ENCODE data around the gene GK. TPM values are rescaled to one million over a fixed set of nuclear protein-coding genes. Genes with fewer than 3 reads are reported as not detected.
A peak's percentile ranks its signal among the peaks of the same experiment; 100 is the strongest.

The GK gene
- total RNA-seq, 1 donor from 2014 or later, result 12.3 TPM

DNA sequence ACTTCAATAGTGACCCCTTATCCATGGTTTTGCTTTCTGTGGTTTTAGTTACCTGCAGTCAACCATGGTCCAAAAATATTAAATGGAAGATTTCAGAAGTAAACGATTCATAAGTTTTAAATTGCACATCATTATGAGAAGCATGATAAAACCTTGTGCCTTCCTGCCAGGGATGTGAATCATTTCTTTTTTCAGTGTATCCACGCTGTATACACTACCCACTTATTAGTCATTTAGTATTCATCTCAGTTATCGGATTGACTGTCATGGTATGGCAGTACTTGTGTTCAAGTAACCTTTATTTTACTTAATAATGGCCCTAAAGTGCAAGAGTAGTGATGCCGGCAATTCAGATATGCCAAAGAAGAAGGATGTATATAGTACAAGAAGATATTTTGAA lies 38.0 kb upstream of the GK start:
- Histone ChIP-seq H3K27ac (replicated peaks) (no peak overlapping the region), H3K27me3 (ENCODE audit: low read depth) (no peaks in the 10 kb centered on the region), H3K36me3 (no peaks in the 10 kb centered on the region), H3K9me3 (replicated peaks) (peaks cover 4% of the 10 kb centered on the region), H3K4me1 (no peaks in the 10 kb centered on the region), H3K4me3 (no peak overlapping the region)
- intact Hi-C loops (cut with micrococcal nuclease), result no loop called here
- TF ChIP-seq CTCF (IDR thresholded peaks at IDR 0.05; ENCODE audit: borderline replicate concordance), result no peak
- no peak for DNase-seq

DNA sequence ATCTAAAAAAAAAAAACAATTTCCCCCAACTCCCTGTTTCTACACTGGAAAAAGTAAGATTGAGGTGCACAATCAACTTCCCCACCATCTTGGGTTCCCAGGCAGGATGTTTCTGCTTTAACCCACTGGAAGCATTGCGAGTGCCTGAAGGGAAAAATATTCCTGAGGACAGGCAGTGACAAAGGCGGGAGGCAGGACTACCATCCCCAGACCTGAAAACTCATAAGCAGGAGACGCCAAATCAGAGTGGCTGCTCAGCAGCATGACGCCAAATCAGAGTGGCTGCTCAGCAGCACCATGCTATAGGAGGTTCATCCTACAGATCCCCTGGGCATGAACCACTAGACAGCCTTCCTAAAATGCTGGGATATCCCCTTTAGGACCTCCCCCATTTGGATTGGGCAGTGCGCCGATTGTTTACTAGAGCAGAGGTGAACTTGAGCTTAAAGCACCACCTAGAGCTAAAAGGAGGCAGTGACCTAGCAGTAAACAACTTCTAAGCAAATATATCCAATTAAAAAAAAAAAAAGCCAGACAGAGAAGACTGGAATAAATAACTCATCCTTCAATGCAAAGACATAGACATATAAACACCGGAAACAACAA lies 35.0 kb upstream of the GK start:
- no peak for TF ChIP-seq CTCF (IDR thresholded peaks at IDR 0.05; ENCODE audit: borderline replicate concordance)
- H3K36me3 ChIP-seq, result no peaks in the 10 kb centered on the region
- no peak overlapping the region for H3K4me3 ChIP-seq
- H3K27me3 ChIP-seq (ENCODE audit: low read depth), result no peaks in the 10 kb centered on the region
- DNase-seq, result no peak
- H3K9me3 ChIP-seq (replicated peaks), result peaks cover 13% of the 10 kb centered on the region
- no peak overlapping the region for H3K27ac ChIP-seq (replicated peaks)
- H3K4me1 ChIP-seq, result peaks cover 3% of the 10 kb centered on the region
- intact Hi-C loops (cut with micrococcal nuclease), result no loop called here

- Histone ChIP-seq H3K27me3 (ENCODE audit: low read depth) (no peaks in the 10 kb centered on the region), H3K27ac (replicated peaks) (no peak overlapping the region), H3K36me3 (no peaks in the 10 kb centered on the region), H3K4me3 (no peak overlapping the region), H3K4me1 (peaks cover 3% of the 10 kb centered on the region), H3K9me3 (replicated peaks) (peaks cover 13% of the 10 kb centered on the region)
- intact Hi-C loops (cut with micrococcal nuclease), result no loop called here
- no peak for DNase-seq
- TF ChIP-seq CTCF (IDR thresholded peaks at IDR 0.05; ENCODE audit: borderline replicate concordance), result no peak
These were observed 33.1 kb upstream of the GK start for GRCh38 chrX:30620125-30620524.

DNA sequence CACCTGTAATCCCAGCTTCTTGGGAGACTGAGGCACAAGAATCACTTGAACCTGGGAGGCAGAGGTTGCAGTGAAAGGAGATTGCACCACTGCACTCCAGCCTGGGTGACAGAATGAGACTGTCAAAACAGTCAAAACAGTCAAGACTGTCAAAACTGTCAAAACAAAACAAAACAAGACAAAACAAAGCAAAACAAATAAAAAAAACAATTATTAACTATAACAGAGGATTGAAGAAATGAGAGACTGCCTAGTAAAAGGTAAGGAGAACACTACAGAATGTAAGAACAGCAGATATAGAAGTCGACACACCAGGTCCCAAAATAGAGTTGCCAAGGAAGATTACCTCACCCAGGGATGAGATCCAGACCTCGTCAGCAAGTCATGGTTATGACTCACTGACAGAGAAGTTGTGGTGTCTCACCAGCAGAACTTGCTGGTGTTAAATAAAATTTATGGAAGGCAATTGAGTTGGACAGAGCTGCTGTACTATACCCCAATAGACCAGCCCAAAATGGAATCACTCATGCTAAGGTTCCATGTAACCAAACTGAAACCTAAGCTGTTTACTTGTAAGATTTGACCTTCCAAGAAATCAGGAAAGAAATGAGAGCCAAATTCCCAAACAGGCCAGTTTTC lies 32.1 kb upstream of the GK start:
- peaks cover 3% of the 10 kb centered on the region for H3K4me1 ChIP-seq
- H3K4me3 ChIP-seq, result no peak overlapping the region
- H3K27me3 ChIP-seq (ENCODE audit: low read depth), result no peaks in the 10 kb centered on the region
- intact Hi-C loops (cut with micrococcal nuclease), result no loop called here
- H3K9me3 ChIP-seq (replicated peaks), result peaks cover 13% of the 10 kb centered on the region
- H3K36me3 ChIP-seq, result no peaks in the 10 kb centered on the region
- peak overlapping the region; percentile 38 for H3K27ac ChIP-seq (replicated peaks)
- DNase-seq, result no peak
- no peak for TF ChIP-seq CTCF (IDR thresholded peaks at IDR 0.05; ENCODE audit: borderline replicate concordance)

- Histone ChIP-seq H3K36me3 (no peaks in the 10 kb centered on the region), H3K4me1 (peaks cover 3% of the 10 kb centered on the region), H3K27ac (replicated peaks) (no peak overlapping the region), H3K9me3 (replicated peaks) (peaks cover 9% of the 10 kb centered on the region), H3K4me3 (no peak overlapping the region), H3K27me3 (ENCODE audit: low read depth) (no peaks in the 10 kb centered on the region)
- intact Hi-C loops (cut with micrococcal nuclease), result no loop called here
- TF ChIP-seq CTCF (IDR thresholded peaks at IDR 0.05; ENCODE audit: borderline replicate concordance), result no peak
- no peak for DNase-seq
These were observed 30.9 kb upstream of the GK start for GRCh38 chrX:30622361-30622760.
